Natural killer cell (primary cell): Measurements from ENCODE around the gene HK2. TPM values are rescaled to one million over a fixed set of nuclear protein-coding genes. Genes with fewer than 3 reads are reported as not detected.

ENCODE experiments used
- ATAC-seq, 3 donors: fragments of 150-1000 bp in 2 of 3; fragments of 200-7000 bp in 1 of 3; cut with Tn5 transposase; 1 replicate in 1 of 3; 2 replicates in 2 of 3; pipeline ENCODE4 v1.10.0; 2021; ENCODE audit warnings: mild to moderate bottlenecking in 2 of 3, moderate library complexity in 2 of 3
- DNase-seq, 2 donors: peaks; one replicate each; pipeline versions ENCODE4 v3.0.0 to v3.0.0-alpha.2; 2013 to 2021; ENCODE audit warnings: mixed read lengths in 1 of 2
- H3K27ac ChIP-seq: one replicate; pipeline ENCODE4 v1.5.1; 2013; ENCODE audit warnings: mild to moderate bottlenecking, low read length
- H3K27me3 ChIP-seq: one replicate; pipeline ENCODE4 v1.6.1; 2013; ENCODE audit warnings: low read length; ENCODE audit not compliant: control insufficient read depth, insufficient read depth
- H3K36me3 ChIP-seq: one replicate; pipeline ENCODE4 v1.6.1; 2013; ENCODE audit warnings: low read length; ENCODE audit not compliant: control insufficient read depth, insufficient read depth
- H3K4me1 ChIP-seq: one replicate; pipeline ENCODE4 v1.6.1; 2013; ENCODE audit warnings: low read length; ENCODE audit not compliant: control insufficient read depth, insufficient read depth
- H3K4me3 ChIP-seq: one replicate; pipeline ENCODE4 v1.5.1; 2013; ENCODE audit warnings: low read length
- H3K9me3 ChIP-seq: one replicate; pipeline ENCODE4 v1.6.1; 2013; ENCODE audit warnings: low read length; ENCODE audit not compliant: control insufficient read depth, insufficient read depth
- H3K27ac Mint-ChIP-seq, 2 donors: one replicate each; pipeline ENCODE4 v1.8.0; 2022; ENCODE audit warnings: mild to moderate bottlenecking in 2 of 2, mixed read lengths in 2 of 2, moderate library complexity in 1 of 2
- H3K27me3 Mint-ChIP-seq, 2 donors: one replicate each; pipeline ENCODE4 v1.8.0; 2022; ENCODE audit warnings: low read depth in 2 of 2, mixed read lengths in 2 of 2
- H3K36me3 Mint-ChIP-seq: one replicate; pipeline ENCODE4 v1.8.0; 2022; ENCODE audit warnings: mixed read lengths
- H3K4me1 Mint-ChIP-seq, 2 donors: one replicate each; pipeline ENCODE4 v1.8.0; 2022; ENCODE audit warnings: mixed read lengths in 2 of 2
- H3K4me3 Mint-ChIP-seq: one replicate; pipeline ENCODE4 v1.8.0; 2022; ENCODE audit warnings: mild to moderate bottlenecking, moderate library complexity, mixed read lengths
- H3K9me3 Mint-ChIP-seq, 2 donors: one replicate each; pipeline ENCODE4 v1.8.0; 2022; ENCODE audit warnings: mixed read lengths in 2 of 2
- CTCF ChIP-seq: fragments of 200-600 bp; IDR thresholded peaks from one replicate; pipeline ENCODE4 v1.8.0; 2022; ENCODE audit warnings: antibody characterized with exemption
- WGBS: methylation state at CpG from one replicate; pipeline ENCODE4 v1.1.7; 2013; ENCODE audit warnings: missing lambda C conversion rate; ENCODE audit not compliant: insufficient coverage; 5-methylcytosine and 5-hydroxymethylcytosine counted together
- intact Hi-C: fragments of 100-400 bp; cut with micrococcal nuclease; formaldehyde crosslinking; loops from one replicate; pipeline ENCODE4 v1.14.2; 2022
- total RNA-seq, 4 donors: library from RNA; stranded (reverse); fragments of 120-200 nt in 1 of 4; gene quantifications; one replicate each; pipeline versions ENCODE4 v1.2.3 to v1.2.4, GENCODE V29; 2013 to 2022

HK2 gene
- total RNA-seq, 3 donors from 2014 or later (not counting 1 experiment from before 2014, with no cell fraction given), result 1.6 to 9.4 (median 3.5) TPM

DNA sequence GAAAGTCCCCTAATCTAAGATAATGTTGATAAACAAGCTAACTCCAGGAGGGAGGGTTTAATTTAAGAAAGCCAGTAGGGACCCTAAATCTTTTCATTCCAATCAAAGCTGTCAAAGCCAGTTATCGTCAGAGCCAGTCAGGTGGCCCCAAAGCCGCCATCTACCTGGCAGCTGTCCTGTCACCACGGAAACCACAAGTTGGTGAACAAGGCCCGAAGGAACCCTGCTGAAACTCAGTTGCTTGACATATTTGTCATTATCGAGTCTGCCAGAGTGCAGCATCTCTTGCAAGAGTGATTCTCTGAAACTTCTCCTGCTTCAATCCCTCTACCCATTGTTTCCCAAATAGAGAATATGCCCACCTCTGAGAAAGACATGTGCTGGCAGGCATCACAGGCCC is 93.7 kb downstream of the HK2 start:
- no peaks in the 10 kb centered on the region for H3K9me3 ChIP-seq
- ATAC-seq, result no peak
- peaks cover 0 to 5% of the 10 kb centered on the region in 2 donors for H3K4me1 Mint-ChIP-seq

GRCh38 chr2:74930811-74931486 is 97.0 kb downstream of the HK2 start:
- H3K27ac ChIP-seq, result no peak overlapping the region
- no peak overlapping the region for H3K27ac Mint-ChIP-seq
- H3K36me3 ChIP-seq, result no peaks in the 10 kb centered on the region
- TF ChIP-seq CTCF, result no peak
- no peaks in the 10 kb centered on the region for H3K4me1 ChIP-seq
- no peaks in the 10 kb centered on the region for H3K36me3 Mint-ChIP-seq
- H3K9me3 ChIP-seq, result no peaks in the 10 kb centered on the region
- no peak overlapping the region for H3K4me3 Mint-ChIP-seq
- ATAC-seq (no peak), DNase-seq (no peak)
- no peaks in the 10 kb centered on the region for H3K9me3 Mint-ChIP-seq
- H3K27me3 Mint-ChIP-seq, result peaks cover 3 to 40% of the 10 kb centered on the region in 2 donors
- no peak overlapping the region for H3K4me3 ChIP-seq
- WGBS, result 78% methylated on average over 6 of the region's 8 CpGs
- intact Hi-C loops, result no loop called here
- no peaks in the 10 kb centered on the region for H3K4me1 Mint-ChIP-seq
- H3K27me3 ChIP-seq, result no peaks in the 10 kb centered on the region

More for the DNA sequence above, 93.7 kb downstream of the HK2 start:
- Histone ChIP-seq H3K4me1 (peaks cover 3% of the 10 kb centered on the region), H3K36me3 (no peaks in the 10 kb centered on the region), H3K27ac (no peak overlapping the region), H3K4me3 (no peak overlapping the region), H3K27me3 (no peaks in the 10 kb centered on the region)
- 41% methylated on average over 5 of the region's 5 CpGs for WGBS
- Mint-ChIP-seq H3K36me3 (no peaks in the 10 kb centered on the region), H3K27me3 (peaks cover 3 to 7% of the 10 kb centered on the region in 2 donors), H3K9me3 (no peaks in the 10 kb centered on the region), H3K4me3 (no peak overlapping the region), H3K27ac (no peak overlapping the region)
- intact Hi-C loops, result no loop called here
- no peak for DNase-seq
- TF ChIP-seq CTCF, result no peak

DNA sequence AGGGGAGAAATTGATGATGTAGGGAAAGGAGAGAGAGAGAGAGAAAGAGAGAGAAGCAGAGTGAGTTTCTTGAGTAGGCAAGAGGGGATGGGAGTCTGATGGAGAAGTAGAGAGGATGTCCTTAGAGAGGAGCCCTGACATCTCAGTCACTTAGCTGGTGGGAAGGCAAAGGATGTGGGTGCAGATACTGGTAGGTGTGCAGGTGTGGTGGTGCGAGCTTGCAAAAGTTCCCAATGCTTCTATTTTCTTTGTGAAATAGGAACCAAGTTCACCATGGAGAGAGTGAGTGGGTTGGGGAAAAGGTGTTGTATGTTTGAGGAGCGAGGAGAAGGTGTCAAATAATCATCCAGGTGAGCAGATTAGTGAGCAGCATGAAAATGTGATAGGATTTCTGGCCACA is 98.0 kb downstream of the HK2 start:
- intact Hi-C loops, result no loop called here

More for the DNA sequence above, 98.0 kb downstream of the HK2 start:
- no peak overlapping the region for H3K27ac ChIP-seq
- Mint-ChIP-seq H3K9me3 (no peaks in the 10 kb centered on the region), H3K27me3 (peaks cover 6 to 50% of the 10 kb centered on the region in 2 donors), H3K4me1 (no peaks in the 10 kb centered on the region), H3K36me3 (no peaks in the 10 kb centered on the region), H3K27ac (no peak overlapping the region), H3K4me3 (no peak overlapping the region)
- no peak for TF ChIP-seq CTCF
- no peaks in the 10 kb centered on the region for H3K9me3 ChIP-seq
- H3K4me3 ChIP-seq, result no peak overlapping the region
- WGBS, result 67% methylated on average over 2 of the region's 2 CpGs
- no peaks in the 10 kb centered on the region for H3K27me3 ChIP-seq
- no peaks in the 10 kb centered on the region for H3K36me3 ChIP-seq
- ATAC-seq (no peak), DNase-seq (no peak)
- H3K4me1 ChIP-seq, result no peaks in the 10 kb centered on the region
